Endothelial cell of umbilical vein (primary cell): ENCODE results near the gene KAZN. TPM values are rescaled to one million over a fixed set of nuclear protein-coding genes. Genes with fewer than 3 reads are reported as not detected.

Source experiments
- BruUV-seq: library from RNA; stranded (reverse); fragments of 400-500 nt; replicated peaks from 2 replicates; lab custom pipeline; 2021; lab: Mats Ljungman, UMichigan
- CTCF ChIA-PET: fragments of 300-600, 350-600 bp; sonication (Branson Sonifier 250); formaldehyde crosslinking; loops from one replicate; lab custom pipeline; 2021; ENCODE audit warnings: antibody characterized with exemption, inconsistent platforms; lab: Charles Lee
- POLR2A ChIA-PET: fragments of 300-600, 350-600 bp; sonication (Branson Sonifier 250); formaldehyde crosslinking; loops from one replicate; lab custom pipeline; 2021; ENCODE audit warnings: antibody characterized with exemption, inconsistent platforms; lab: Charles Lee
- DNase-seq: peaks from one replicate; pipeline ENCODE4 v3.0.0-alpha.2; 2011; ENCODE audit warnings: low read depth, low spot score
- FAIRE-seq: peaks from 2 replicates; lab custom pipeline; 2011; peaks lifted over from hg19 to GRCh38; lab: Jason Lieb, UNC
- H2AFZ ChIP-seq: 2 replicates; pipeline ENCODE4 v1.6.0; 2012; ENCODE audit warnings: low read depth, low read length, control low read depth, inconsistent platforms
- H3K27ac ChIP-seq: 2 replicates; pipeline ENCODE4 v1.5.1; 2011; ENCODE audit warnings: low read depth, mild to moderate bottlenecking, control low read depth, low read length, moderate library complexity; ENCODE audit not compliant: insufficient read depth
- H3K27me3 ChIP-seq, 2 experiments: 2 replicates each; pipeline versions ENCODE4 v1.6.0 to v1.6.1; 2011; ENCODE audit warnings: low read length in 2 of 2, mixed read lengths in 1 of 2; ENCODE audit not compliant: control insufficient read depth in 2 of 2, insufficient read depth in 2 of 2
- H3K36me3 ChIP-seq, 2 experiments: 2 replicates in 1 of 2; 3 replicates in 1 of 2; pipeline ENCODE4 v1.5.1; 2011; ENCODE audit warnings: low read length in 2 of 2, mild to moderate bottlenecking in 1 of 2, moderate library complexity in 1 of 2; ENCODE audit not compliant: control insufficient read depth in 2 of 2, insufficient read depth in 2 of 2; ENCODE audit errors: extremely low read depth in 1 of 2
- H3K4me1 ChIP-seq: 3 replicates; pipeline ENCODE4 v1.5.1; 2011; ENCODE audit warnings: mild to moderate bottlenecking, low read length; ENCODE audit not compliant: control insufficient read depth, insufficient read depth; ENCODE audit errors: extremely low read depth
- H3K4me2 ChIP-seq: 2 replicates; pipeline ENCODE4 v1.6.1; 2011; ENCODE audit warnings: low read length, control low read depth, mixed read lengths; ENCODE audit not compliant: insufficient read depth
- H3K4me3 ChIP-seq, 3 experiments: fragments of 200-600 bp in 1 of 3; sonication (generic), shearing (Covaris generic) in 1 of 3; replicated peaks in 1 of 3; 2 replicates each; pipeline ENCODE4 v1.5.1; 2011 to 2016; ENCODE audit warnings: control low read depth in 3 of 3, low read length in 3 of 3, mild to moderate bottlenecking in 2 of 3, inconsistent platforms in 1 of 3, low read depth in 1 of 3, moderate library complexity in 1 of 3; ENCODE audit not compliant: insufficient read depth in 1 of 3
- H3K79me2 ChIP-seq: 2 replicates; pipeline ENCODE4 v1.6.0; 2012; ENCODE audit warnings: low read length, inconsistent platforms; ENCODE audit not compliant: control insufficient read depth, insufficient read depth
- H3K9ac ChIP-seq: replicated peaks from 2 replicates; pipeline ENCODE3; 2011; ENCODE audit warnings: low read length, control low read depth; ENCODE audit not compliant: insufficient read depth; ENCODE audit errors: extremely low read depth
- H3K9me1 ChIP-seq: replicated peaks from 3 replicates; pipeline ENCODE4 v1.6.0; 2011; ENCODE audit warnings: mild to moderate bottlenecking, low read length; ENCODE audit not compliant: control insufficient read depth, insufficient read depth; ENCODE audit errors: extremely low read depth
- H3K9me3 ChIP-seq: replicated peaks from 2 replicates; pipeline ENCODE4 v1.5.1; 2012; ENCODE audit warnings: low read length, inconsistent platforms; ENCODE audit not compliant: control insufficient read depth, insufficient read depth
- H4K20me1 ChIP-seq: replicated peaks from 2 replicates; pipeline ENCODE3; 2011; ENCODE audit warnings: mild to moderate bottlenecking, low read length; ENCODE audit not compliant: control insufficient read depth, insufficient read depth; ENCODE audit errors: extremely low read depth
- CTCF ChIP-seq, 2 donors: IDR thresholded peaks; 1 replicate in 1 of 2; 2 replicates in 1 of 2; pipeline ENCODE4 v1.5.1; 2011; ENCODE audit warnings: low read length in 2 of 2, mild to moderate bottlenecking in 2 of 2, moderate library complexity in 2 of 2, control low read depth in 1 of 2, inconsistent platforms in 1 of 2, low read depth in 1 of 2; ENCODE audit not compliant: insufficient read depth in 1 of 2; ENCODE audit errors: extremely low read depth in 1 of 2
- EZH2 ChIP-seq: IDR thresholded peaks from 2 replicates; pipeline ENCODE4 v1.6.1; 2012; ENCODE audit warnings: borderline replicate concordance, low read depth, mild to moderate bottlenecking, moderate library complexity, low read length, inconsistent platforms; ENCODE audit not compliant: severe bottlenecking
- FOS ChIP-seq: IDR thresholded peaks from 2 replicates; pipeline ENCODE4 v1.6.1; 2011; ENCODE audit warnings: mild to moderate bottlenecking, low read length, moderate library complexity, borderline replicate concordance; ENCODE audit not compliant: insufficient read depth
- GATA2 ChIP-seq: IDR thresholded peaks from 2 replicates; pipeline ENCODE4 v1.7.0; 2011; ENCODE audit warnings: low read depth, mild to moderate bottlenecking, moderate library complexity, mixed read lengths, low read length; ENCODE audit not compliant: insufficient read length, insufficient read depth
- JUN ChIP-seq: IDR thresholded peaks from 2 replicates; pipeline ENCODE4 v1.6.1; 2011; ENCODE audit warnings: borderline replicate concordance, low read depth; ENCODE audit not compliant: insufficient read length, insufficient read depth
- MAX ChIP-seq: IDR thresholded peaks from 2 replicates; pipeline ENCODE4 v1.6.1; 2011; ENCODE audit not compliant: insufficient read depth, insufficient read length
- MYC ChIP-seq: IDR thresholded peaks from one replicate; pipeline ENCODE4 v1.6.1; 2011; ENCODE audit warnings: mild to moderate bottlenecking, low read depth, low read length
- POLR2A ChIP-seq: IDR thresholded peaks from 2 replicates; pipeline ENCODE4 v1.6.1; 2012; ENCODE audit warnings: low read depth, mild to moderate bottlenecking, control low read depth, low read length
- POLR2AphosphoS5 ChIP-seq: IDR thresholded peaks from 2 replicates; pipeline ENCODE4 v1.6.1; 2012; ENCODE audit warnings: low read depth, mild to moderate bottlenecking, control low read depth, low read length, moderate library complexity; ENCODE audit not compliant: insufficient read depth
- dilution Hi-C: fragments of 300-500 bp; cut with MboI; formaldehyde crosslinking; loops from one replicate; pipeline ENCODE4 v1.15.0; 2019; ENCODE audit warnings: low sequenced_read_pairs; ENCODE audit not compliant: extremely low pct_ligation_motif_present
- intact Hi-C: fragments of 100-400 bp; cut with micrococcal nuclease; formaldehyde crosslinking; loops from one replicate; pipeline ENCODE4 v1.10.0; 2022
- polyA plus RNA-seq, 4 experiments: library from polyadenylated mRNA; depleted of rRNA in 3 of 4; stranded (reverse) in 3 of 4; unstranded in 1 of 4; fragments of >200 nt; gene quantifications; 2 replicates each; pipeline versions ENCODE4 v1.2.1 to v1.2.3, GENCODE V29; 2011 to 2012; ENCODE audit warnings: missing spikeins in 1 of 4
- total RNA-seq: library from RNA; stranded (reverse); gene quantifications from 2 replicates; pipeline ENCODE4 v1.2.3, GENCODE V29; 2021

KAZN gene
- total and polyA plus RNA-seq, 2 donors (not counting 3 experiments of a cell fraction or from before 2014, with no cell fraction given), result 1.6 to 5.8 TPM

GRCh38 chr1:14842361-14842760 lies 243.9 kb downstream of the KAZN start:
- no peaks in the 10 kb centered on the region for H3K9me3 ChIP-seq
- H3K79me2 ChIP-seq, result no peaks in the 10 kb centered on the region
- ChIA-PET POLR2A (no interaction called here), CTCF (no interaction called here)
- H4K20me1 ChIP-seq, result no peaks in the 10 kb centered on the region
- no peak overlapping the region for H3K4me2 ChIP-seq
- TF ChIP-seq EZH2, result no peak
- TF ChIP-seq JUN, result no peak
- TF ChIP-seq POLR2A, result no peak
- TF ChIP-seq FOS, result no peak
- TF ChIP-seq MAX, result no peak
- no peak for TF ChIP-seq CTCF (IDR thresholded peaks at IDR 0.05; ENCODE audit: extremely low read depth in 1 of 2, insufficient read depth in 1 of 2, low read depth in 1 of 2, low read length in 2 of 2)
- TF ChIP-seq MYC, result no peak
- no peak for TF ChIP-seq GATA2
- no peak for TF ChIP-seq POLR2AphosphoS5
- intact Hi-C loops, result no loop called here
- H3K9me1 ChIP-seq, result no peaks in the 10 kb centered on the region
- FAIRE-seq, result no peak
- DNase-seq, result no peak
- H3K4me1 ChIP-seq, result no peaks in the 10 kb centered on the region
- H3K9ac ChIP-seq, result no peak overlapping the region
- H3K4me3 ChIP-seq, result no peak overlapping the region
- no peaks in the 10 kb centered on the region for H3K27me3 ChIP-seq
- no TSS peak for BruUV-seq
- no peak overlapping the region for H2AFZ ChIP-seq
- dilution Hi-C loops, result no loop called here
- H3K27ac ChIP-seq, result no peak overlapping the region
- no peaks in the 10 kb centered on the region for H3K36me3 ChIP-seq
